ENCODE data around the gene MSI2. TPM values are rescaled to one million over a fixed set of nuclear protein-coding genes. Genes with fewer than 3 reads are reported as not detected.
A peak's percentile ranks its signal among the peaks of the same experiment; 100 is the strongest.

The MSI2 gene
- total RNA-seq, 1 donor from 2014 or later: 31.0 TPM

DNA sequence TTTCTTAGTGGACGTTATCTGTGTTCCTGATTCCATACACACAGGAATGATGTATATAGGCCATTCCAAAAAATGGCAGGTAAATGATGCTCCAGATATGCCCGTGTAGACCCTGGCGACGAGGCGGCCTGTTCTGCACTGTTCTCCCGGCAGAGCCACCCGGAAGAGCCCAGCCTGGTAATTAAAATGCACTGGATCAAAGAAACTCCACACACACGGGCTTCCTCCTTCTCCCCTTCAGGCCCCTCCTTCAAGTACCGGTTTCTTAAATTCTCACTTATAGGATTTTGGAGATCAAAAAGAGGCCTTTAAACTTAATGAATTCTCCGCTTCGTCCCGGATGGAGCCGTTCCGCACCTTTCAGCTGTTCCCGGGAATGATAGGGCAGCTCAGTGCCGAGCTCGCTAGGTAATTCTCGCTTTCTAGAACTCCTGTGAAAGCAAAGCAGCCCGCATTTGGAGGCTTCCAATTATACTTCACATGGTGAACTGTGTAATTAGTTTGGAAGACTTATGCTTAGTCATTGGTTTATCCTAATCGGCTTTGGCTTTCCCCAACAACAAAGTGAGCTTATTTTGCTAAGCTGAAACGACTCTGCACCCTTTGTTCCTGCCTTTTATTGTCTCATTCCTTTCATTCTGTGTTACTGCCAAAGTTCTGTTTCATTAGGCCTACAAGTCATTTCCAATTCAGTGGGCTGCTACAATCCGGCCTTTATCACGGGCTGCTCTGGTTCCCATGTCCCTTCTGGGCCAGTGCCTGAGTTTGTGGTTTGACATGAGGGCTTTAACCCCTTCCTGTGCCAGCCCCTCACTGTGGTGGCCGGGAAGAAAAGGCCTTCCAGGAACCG, 150.0 kb downstream of the MSI2 start:
- FAIRE-seq (no peak), DNase-seq (ENCODE audit: low spot score in 2 of 2) (peak; percentile 24 to 33)

DNA sequence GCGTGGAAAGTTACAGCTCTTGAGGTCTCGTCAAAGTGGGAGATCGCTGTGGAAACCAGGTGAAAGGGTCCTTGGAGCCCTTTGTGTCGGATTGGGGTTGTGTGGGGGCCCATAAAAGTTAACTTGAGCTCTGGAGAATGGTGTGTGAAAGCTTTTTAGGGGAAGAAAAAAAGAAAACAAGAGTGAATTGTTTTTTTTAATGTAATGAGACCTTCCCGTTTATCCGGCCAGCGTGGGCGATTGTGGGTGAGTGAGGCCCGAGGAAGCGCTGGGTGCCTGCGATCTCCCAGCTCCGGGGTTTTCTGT, 150.6 kb downstream of the MSI2 start:
- FAIRE-seq (no peak), DNase-seq (ENCODE audit: low spot score in 2 of 2) (no peak)

GRCh38 chr17:57407287-57408070, 151.2 kb downstream of the MSI2 start:
- DNase-seq (ENCODE audit: low spot score in 2 of 2) (no peak), FAIRE-seq (no peak)

DNA sequence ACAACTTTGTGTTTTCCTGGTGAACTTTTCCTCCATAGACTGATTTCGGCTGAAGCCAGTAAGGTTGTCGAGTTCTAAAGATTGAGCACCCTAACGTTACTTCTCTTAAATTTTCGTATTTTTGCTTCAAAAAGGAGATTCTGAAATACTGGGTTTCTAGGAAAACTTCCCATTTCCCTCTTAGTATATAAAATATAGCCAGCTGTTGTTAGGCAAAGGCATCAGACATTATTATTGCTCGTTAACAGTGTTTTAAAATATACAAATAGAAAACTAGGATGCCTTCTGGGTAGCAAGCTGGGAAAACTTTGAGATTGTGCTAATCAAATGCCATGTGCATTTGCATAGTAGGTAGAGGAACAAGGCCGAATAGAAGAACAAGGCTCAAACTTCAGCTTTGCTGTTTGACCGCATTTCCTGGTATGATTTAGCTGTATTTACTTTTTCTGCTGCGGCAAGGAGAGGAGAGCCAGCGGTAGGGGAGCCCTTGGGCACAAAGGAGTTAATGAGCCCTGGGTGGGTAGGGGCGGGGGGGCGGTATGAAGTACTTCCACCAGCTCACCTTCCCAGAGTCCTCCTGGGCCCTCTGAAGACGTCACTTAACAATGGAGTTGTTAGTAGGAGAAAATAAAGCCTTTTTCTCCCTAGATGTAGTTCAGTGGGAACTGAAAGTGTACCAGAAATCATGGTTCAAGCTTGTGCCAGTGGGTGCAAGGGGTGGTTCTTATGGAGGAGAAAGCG, 151.9 kb downstream of the MSI2 start:
- DNase-seq (ENCODE audit: low spot score in 2 of 2) (no peak), FAIRE-seq (no peak)

- DNase-seq (ENCODE audit: low spot score in 2 of 2) (no peak), FAIRE-seq (no peak)
Measured at GRCh38 chr17:57410169-57410568, 153.8 kb downstream of the MSI2 start.

- no peak for DNase-seq (ENCODE audit: low spot score in 2 of 2)
Measured at GRCh38 chr17:57412520-57413096, 156.3 kb downstream of the MSI2 start.

GRCh38 chr17:57413848-57414651, 157.7 kb downstream of the MSI2 start:
- FAIRE-seq (no peak), DNase-seq (ENCODE audit: low spot score in 2 of 2) (no peak)

More at GRCh38 chr17:57412520-57413096, 156.3 kb downstream of the MSI2 start:
- no peak for FAIRE-seq

GRCh38 chr17:57415751-57416207, 159.5 kb downstream of the MSI2 start:
- FAIRE-seq: no peak
- no peak for DNase-seq (ENCODE audit: low spot score in 2 of 2)

- no peak for DNase-seq (ENCODE audit: low spot score in 2 of 2)
- FAIRE-seq: no peak
Measured at GRCh38 chr17:57416369-57416768, 160.0 kb downstream of the MSI2 start.

DNA sequence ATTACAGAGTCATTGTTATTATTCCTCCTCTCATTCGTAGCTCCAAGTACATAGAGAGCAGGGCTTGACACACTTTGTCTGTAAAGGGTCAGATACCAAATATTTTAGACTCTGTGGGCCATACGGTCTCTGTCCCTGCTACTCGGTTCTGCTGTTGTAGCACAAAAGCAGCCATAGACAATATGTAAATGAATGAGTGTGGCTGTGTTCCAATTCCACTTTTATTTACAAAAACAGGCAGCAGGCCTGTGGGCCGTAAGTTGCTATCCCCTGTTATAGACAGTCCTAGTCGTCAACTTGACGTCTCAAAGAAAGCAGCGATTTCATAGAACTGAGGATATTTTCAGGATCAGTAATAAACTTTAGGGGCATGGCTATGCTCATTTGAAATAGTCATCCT, 161.6 kb downstream of the MSI2 start:
- DNase-seq (ENCODE audit: low spot score in 2 of 2) (no peak), FAIRE-seq (no peak)

GRCh38 chr17:57418463-57419246, 162.3 kb downstream of the MSI2 start:
- FAIRE-seq (no peak), DNase-seq (ENCODE audit: low spot score in 2 of 2) (no peak)

GRCh38 chr17:57419940-57420550, 163.7 kb downstream of the MSI2 start:
- DNase-seq (ENCODE audit: low spot score in 2 of 2): no peak

GRCh38 chr17:57420734-57421717, 164.7 kb downstream of the MSI2 start:
- DNase-seq (ENCODE audit: low spot score in 2 of 2) (no peak), FAIRE-seq (no peak)

More at GRCh38 chr17:57419940-57420550, 163.7 kb downstream of the MSI2 start:
- no peak for FAIRE-seq

DNA sequence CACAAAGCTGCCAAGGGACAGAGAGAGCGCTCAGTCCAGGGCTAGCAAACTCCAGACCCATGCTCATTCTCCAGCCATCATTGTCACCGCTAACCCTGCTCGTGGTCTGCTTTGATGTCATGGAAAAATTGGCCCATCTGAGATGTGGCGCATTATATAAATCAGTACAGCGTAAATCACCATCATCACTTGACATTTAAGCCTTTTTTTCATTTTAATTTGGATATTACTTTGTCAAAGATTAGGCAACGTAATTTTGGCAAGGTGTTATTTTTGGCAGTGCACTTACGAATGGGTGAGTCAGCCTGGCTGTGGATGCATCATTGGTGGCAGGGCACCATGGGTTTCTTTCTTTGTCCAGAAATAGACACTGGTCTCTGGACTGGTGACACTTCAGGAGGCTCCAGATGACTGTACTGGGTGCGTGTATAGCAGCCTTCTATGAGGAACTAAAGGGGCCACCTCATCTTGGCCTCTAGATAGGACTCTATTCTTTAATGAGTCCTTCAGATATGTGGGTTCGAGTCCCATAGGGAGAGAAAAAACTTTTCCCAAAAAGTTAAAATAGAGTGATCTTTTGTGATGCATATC, 166.3 kb downstream of the MSI2 start:
- DNase-seq (ENCODE audit: low spot score in 2 of 2) (no peak), FAIRE-seq (no peak)

DNA sequence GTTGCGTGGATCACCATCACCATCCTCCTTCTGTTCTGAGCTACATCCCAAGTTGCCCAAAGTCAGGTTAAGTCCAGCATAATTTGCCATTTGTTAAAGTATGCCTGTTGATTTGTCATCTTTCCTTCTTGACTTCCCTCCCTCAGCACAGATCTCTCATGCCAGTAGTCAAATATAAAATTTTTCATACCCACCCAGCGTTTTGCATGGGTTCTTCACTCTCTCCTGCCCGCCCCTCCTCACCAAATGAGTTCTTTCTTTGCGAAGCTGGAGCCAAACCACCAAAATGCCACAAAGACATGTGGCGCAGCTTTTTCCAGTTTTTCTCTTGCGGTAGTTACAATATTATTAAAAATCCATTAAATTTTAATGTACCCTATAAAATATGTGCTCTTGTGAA, 167.2 kb downstream of the MSI2 start:
- DNase-seq (ENCODE audit: low spot score in 2 of 2) (no peak), FAIRE-seq (no peak)

DNA sequence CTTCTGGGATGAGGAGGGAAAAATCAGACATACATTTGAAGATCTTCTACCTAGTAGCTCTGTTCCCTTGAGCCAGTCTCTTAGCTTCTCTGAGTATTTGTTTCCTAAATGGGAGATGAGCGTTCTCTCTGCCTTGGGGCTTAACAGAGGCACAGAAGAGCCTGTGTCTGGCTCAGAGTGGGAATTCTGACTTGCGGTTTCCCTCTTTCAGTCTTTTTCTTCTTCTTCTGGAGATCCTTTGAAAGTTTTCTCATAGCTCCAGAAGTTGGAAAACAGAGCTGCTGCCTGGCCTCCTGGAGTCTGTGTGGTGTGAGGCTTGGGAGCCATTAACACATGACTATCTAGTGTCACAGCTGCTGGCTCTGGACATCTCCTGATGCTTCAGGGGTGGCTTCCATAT, 167.9 kb downstream of the MSI2 start:
- DNase-seq (ENCODE audit: low spot score in 2 of 2): no peak
- FAIRE-seq: no peak

GRCh38 chr17:57424777-57425188, 168.5 kb downstream of the MSI2 start:
- FAIRE-seq: no peak

More at GRCh38 chr17:57424777-57425188, 168.5 kb downstream of the MSI2 start:
- no peak for DNase-seq (ENCODE audit: low spot score in 2 of 2)

Data from frontal cortex (tissue), 4 donors.